K562 (cell line): ENCODE results near the gene ZNF649. TPM values are rescaled to one million over a fixed set of nuclear protein-coding genes. Genes with fewer than 3 reads are reported as not detected.

Experiments
- ATAC-seq: fragments of 200-7000 bp; cut with Tn5 transposase; 3 replicates; pipeline ENCODE4 v1.9.1; 2020; ENCODE audit warnings: moderate library complexity
- Bru-seq: library from RNA; stranded (reverse); fragments of 400-500 nt; gene quantifications from one replicate; lab custom pipeline; 2021; lab: Mats Ljungman, UMichigan
- BruChase-seq, 2 experiments: library from RNA; stranded (reverse); fragments of 400-500 nt; gene quantifications; one replicate each; lab custom pipeline; 2021; lab: Mats Ljungman, UMichigan
- BruUV-seq: library from RNA; stranded (reverse); fragments of 400-500 nt; replicated peaks from 2 replicates; lab custom pipeline; 2021; lab: Mats Ljungman, UMichigan
- CTCF ChIA-PET: fragments of 300-600 bp; formaldehyde crosslinking; extraction: SDS; loops from one replicate; lab custom pipeline; 2021; ENCODE audit warnings: low intra/inter-chr PET ratio; lab: Yijun Ruan, JAX
- POLR2A ChIA-PET: fragments of 300-600, 350-650 bp; sonication (Branson Sonifier 250); formaldehyde crosslinking; extraction: SDS; loops from one replicate; lab custom pipeline; 2021; ENCODE audit warnings: antibody characterized with exemption, inconsistent platforms; lab: Yijun Ruan, JAX
- DNase-seq, 4 experiments: peaks; one replicate each; pipeline versions ENCODE4 v3.0.0 to v3.0.0-alpha.2; 2011 to 2018; ENCODE audit warnings: low spot score in 3 of 4, mixed read lengths in 3 of 4; ENCODE audit errors: extremely low read depth in 1 of 4
- FAIRE-seq: peaks from 2 replicates; lab custom pipeline; 2011; peaks lifted over from hg19 to GRCh38; lab: Jason Lieb, UNC
- H2AFZ ChIP-seq: 2 replicates; pipeline ENCODE4 v1.6.0; 2011; ENCODE audit warnings: low read depth, low read length, control low read depth, inconsistent platforms
- H3K27ac ChIP-seq: fragments of 200-600 bp; 3 replicates; pipeline ENCODE4 v1.8.0; 2011; ENCODE audit warnings: low read depth, mild to moderate bottlenecking, control low read depth, inconsistent platforms, low read length, moderate library complexity, mixed read lengths; ENCODE audit errors: extremely low read depth
- H3K27me3 ChIP-seq, 2 experiments: fragments of 300-600 bp in 1 of 2; 2 replicates in 1 of 2; 3 replicates in 1 of 2; pipeline versions ENCODE4 v1.6.0 to v1.8.0; 2011; ENCODE audit warnings: inconsistent platforms in 2 of 2, low read length in 2 of 2, mild to moderate bottlenecking in 1 of 2, mixed read lengths in 1 of 2, moderate library complexity in 1 of 2; ENCODE audit not compliant: control insufficient read depth in 2 of 2, insufficient read depth in 2 of 2
- H3K36me3 ChIP-seq: fragments of 300-600 bp; 3 replicates; pipeline ENCODE4 v1.8.0; 2011; ENCODE audit warnings: mild to moderate bottlenecking, low read length, inconsistent platforms; ENCODE audit not compliant: control insufficient read depth, insufficient read depth
- H3K4me1 ChIP-seq, 2 experiments: fragments of 200-600 bp in 1 of 2; replicated peaks in 1 of 2; 2 replicates in 1 of 2; 3 replicates in 1 of 2; pipeline versions ENCODE4 v1.5.1 to v1.8.0; 2011; ENCODE audit warnings: inconsistent platforms in 2 of 2, low read length in 2 of 2, mild to moderate bottlenecking in 1 of 2, mixed read lengths in 1 of 2, moderate library complexity in 1 of 2; ENCODE audit not compliant: control insufficient read depth in 2 of 2, insufficient read depth in 2 of 2
- H3K4me2 ChIP-seq: 2 replicates; pipeline ENCODE4 v1.6.1; 2011; ENCODE audit warnings: low read length, control low read depth, inconsistent platforms, mixed read lengths; ENCODE audit not compliant: insufficient read depth
- H3K4me3 ChIP-seq: fragments of 200-600 bp; sonication (generic), shearing (Covaris generic); 2 replicates; pipeline ENCODE4 v1.5.1; 2016; ENCODE audit warnings: control low read depth, inconsistent platforms
- H3K79me2 ChIP-seq: fragments of 200-600 bp; 3 replicates; pipeline ENCODE4 v1.8.0; 2011; ENCODE audit warnings: low read length, inconsistent platforms; ENCODE audit not compliant: control insufficient read depth, insufficient read depth
- H3K9ac ChIP-seq, 2 experiments: 2 replicates each; pipeline versions ENCODE4 v1.6.0 to v1.6.1; 2011; ENCODE audit warnings: low read depth in 2 of 2, low read length in 2 of 2, control low read depth in 1 of 2, inconsistent platforms in 1 of 2, mild to moderate bottlenecking in 1 of 2, mixed read lengths in 1 of 2; ENCODE audit not compliant: insufficient read depth in 1 of 2
- H3K9me1 ChIP-seq: one replicate; pipeline ENCODE4 v1.6.0; 2011; ENCODE audit warnings: inconsistent platforms, mild to moderate bottlenecking, low read length, moderate library complexity; ENCODE audit not compliant: control insufficient read depth, insufficient read depth
- H3K9me3 ChIP-seq: replicated peaks from 2 replicates; pipeline ENCODE4 v1.5.1; 2011; ENCODE audit warnings: low read depth, low read length, inconsistent platforms; ENCODE audit not compliant: control insufficient read depth, insufficient read depth
- H4K20me1 ChIP-seq: replicated peaks from 2 replicates; pipeline ENCODE4 v1.6.1; 2011; ENCODE audit warnings: low read length, inconsistent platforms, mixed read lengths; ENCODE audit not compliant: control insufficient read depth, insufficient read depth
- ARID1B ChIP-seq: fragments of 450-650 bp; IDR thresholded peaks from 2 replicates; pipeline ENCODE4 v1.6.1; 2016; ENCODE audit warnings: antibody characterized with exemption, mild to moderate bottlenecking, inconsistent platforms
- CBFB ChIP-seq: sonication (generic); formaldehyde crosslinking; IDR thresholded peaks from 2 replicates; pipeline ENCODE4 v1.4.0; 2020; ENCODE audit warnings: mild to moderate bottlenecking, missing genetic modification reagents
- E2F5 ChIP-seq: sonication (generic); formaldehyde crosslinking; IDR thresholded peaks from 2 replicates; pipeline ENCODE4 v1.8.0; 2022; ENCODE audit warnings: mild to moderate bottlenecking, missing genetic modification reagents
- EP300 ChIP-seq: IDR thresholded peaks from 2 replicates; pipeline ENCODE4 v1.6.1; 2012; ENCODE audit warnings: low read length, improper control_type of control experiment
- ETV6 ChIP-seq, 3 experiments: fragments of 150-350 bp in 1 of 3; sonication (generic) in 1 of 3; formaldehyde crosslinking in 1 of 3; IDR thresholded peaks; 2 replicates each; pipeline versions ENCODE4 v1.6.1 to v1.8.0; 2014 to 2022; ENCODE audit warnings: borderline replicate concordance in 2 of 3, low read depth in 2 of 3, antibody characterized with exemption in 1 of 3, low read length in 1 of 3, mild to moderate bottlenecking in 1 of 3, missing genetic modification reagents in 1 of 3
- PTBP1 ChIP-seq: fragments of 200-400 bp; formaldehyde crosslinking; IDR thresholded peaks from 2 replicates; pipeline ENCODE4 v1.6.1; 2017; ENCODE audit warnings: low read depth, low read length
- SP1 ChIP-seq: sonication (generic); formaldehyde crosslinking; IDR thresholded peaks from 2 replicates; pipeline ENCODE4 v1.8.1; 2022; ENCODE audit warnings: mild to moderate bottlenecking, missing genetic modification reagents
- WGBS: fragments of 100-300 bp; shearing (Covaris generic); methylation state at CpG from one replicate; pipeline ENCODE4 v1.1.6; 2016; ENCODE audit warnings: low coverage, mixed read lengths; ENCODE audit not compliant: insufficient coverage; ENCODE audit errors: missing lambda C conversion rate; 5-methylcytosine and 5-hydroxymethylcytosine counted together
- in situ Hi-C: fragments of 300-500 bp; cut with MboI; formaldehyde crosslinking; loops from 4 replicates; pipeline ENCODE4 v1.15.0; 2018; ENCODE audit warnings: inconsistent platforms, mixed read lengths
- intact Hi-C: fragments of 100-400 bp; cut with micrococcal nuclease; formaldehyde crosslinking; loops from 2 replicates; pipeline ENCODE4 v1.14.2; 2022
- long read RNA-seq, 3 experiments: library from polyadenylated mRNA in 2 of 3; library from RNA in 1 of 3; unstranded in 2 of 3; stranded (forward) in 1 of 3; transcript quantifications; one replicate each; pipeline ENCODE4 v2.0.0, GENCODE V29; 2019 to 2022
- polyA minus RNA-seq, 3 experiments: library from RNA; depleted of rRNA, polyadenylated mRNA; stranded (reverse); fragments of >200 nt; gene quantifications; 2 replicates each; pipeline ENCODE4 v1.2.3, GENCODE V29; 2011
- polyA plus RNA-seq, 8 experiments: library from polyadenylated mRNA; depleted of rRNA in 4 of 8; stranded (reverse) in 5 of 8; unstranded in 3 of 8; fragments of >200 nt; fragmentation: Nextera tagmentation in 2 of 8; fragmentation: Illumina TruSeq in 1 of 8; extraction: Ambion mirVana in 2 of 8; extraction: Trizol in 1 of 8; gene quantifications; 2 replicates each; pipeline versions ENCODE4 v1.2.1 to v1.2.3, GENCODE V29; 2011 to 2014; ENCODE audit warnings: inconsistent platforms in 1 of 8, missing spikeins in 1 of 8
- total RNA-seq, 7 experiments: library from RNA; depleted of rRNA in 6 of 7; stranded (reverse); fragments of >200 nt in 6 of 7; fragmentation: Illumina TruSeq in 2 of 7; extraction: Trizol in 2 of 7; gene quantifications; 2 replicates each; pipeline versions ENCODE4 v1.2.1 to v1.2.3, GENCODE V29; 2011 to 2021; ENCODE audit warnings: low replicate concordance in 1 of 7
- TF ChIP-seq, protein P1 (sequence below): fragments of 450-650 bp; IDR thresholded peaks from 2 replicates; pipeline ENCODE4 v1.7.1; 2018; ENCODE audit warnings: mild to moderate bottlenecking, low read depth; ENCODE audit not compliant: partially characterized antibody
- TF ChIP-seq, protein P2 (sequence below): fragments of 250-450 bp; sonication (Bioruptor Pico); IDR thresholded peaks from 2 replicates; pipeline ENCODE4 v1.5.0; 2021

ZNF649 gene
- 43.6 and 88.5 TPM in 2 replicates for total RNA-seq (2011; cell fraction: chromatin; rRNA removed; ENCODE audit: low replicate concordance)
- 34.0 and 34.2 TPM in 2 replicates for total RNA-seq (2011; cell fraction: nucleolus; rRNA removed)
- 44.3 and 48.2 TPM in 2 replicates for total RNA-seq (2011; cell fraction: nucleoplasm; rRNA removed)
- 7.4 and 9.9 TPM in 2 replicates for total RNA-seq (2014; rRNA removed)
- 13.6 and 14.9 TPM in 2 replicates for total RNA-seq (2014; rRNA removed; fragmentation: Illumina TruSeq; extraction: Trizol)
- total RNA-seq (2015; rRNA removed; fragmentation: Illumina TruSeq; extraction: Trizol) = 10.2 and 10.6 TPM in 2 replicates
- 8.3 and 9.0 TPM in 2 replicates for total RNA-seq (2021)
- polyA plus RNA-seq (2011; rRNA removed) = 6.8 and 8.4 TPM in 2 replicates
- polyA plus RNA-seq (2011; cell fraction: cytosol; rRNA removed) = 1.5 and 2.1 TPM in 2 replicates
- polyA plus RNA-seq (2011; cell fraction: nucleus; rRNA removed) = 17.2 and 17.4 TPM in 2 replicates
- polyA plus RNA-seq (2012) = 4.4 and 5.4 TPM in 2 replicates
- polyA plus RNA-seq (2014; fragmentation: Illumina TruSeq; extraction: Trizol) = 5.9 and 6.7 TPM in 2 replicates
- polyA plus RNA-seq (2014; fragmentation: Nextera tagmentation; extraction: Ambion mirVana) = 1 to 10 TPM; 1.4 to 2.7 TPM
- 5.0 and 7.3 TPM in 2 replicates for polyA plus RNA-seq (2014; rRNA removed)
- polyA minus RNA-seq (2011; rRNA and poly(A)+ RNA removed) = 32.3 and 32.7 TPM in 2 replicates
- 2.6 and 5.1 TPM in 2 replicates for polyA minus RNA-seq (2011; cell fraction: cytosol; rRNA and poly(A)+ RNA removed)
- polyA minus RNA-seq (2011; cell fraction: nucleus; rRNA and poly(A)+ RNA removed) = 25.4 and 38.3 TPM in 2 replicates
- Bru-seq, nascent RNA = percentile 85 among the genes with signal in this experiment
- percentile 79 among the genes with signal in this experiment for BruChase-seq, experiment 1, labeled RNA remaining after a 2-hour chase
- percentile 77 among the genes with signal in this experiment for BruChase-seq, experiment 2, labeled RNA remaining after a 6-hour chase
- long read RNA-seq, experiment 1, transcript ZNF649-201 (5 exons, 3,197 nt) = major isoform, 9 of 14 reads
- long read RNA-seq, experiment 1, partial matches to known transcripts = 0 of 14 reads
- long read RNA-seq, experiment 1, other reads (novel, unspliced or antisense) = 5 of 14 reads
- long read RNA-seq, experiment 2, partial matches to known transcripts = 0 of 1 reads
- long read RNA-seq, experiment 2, other reads (novel, unspliced or antisense) = 1 of 1 reads
- long read RNA-seq, experiment 3, partial matches to known transcripts = 1 of 3 reads
- long read RNA-seq, experiment 3, other reads (novel, unspliced or antisense) = 0 of 3 reads

GRCh38 chr19:51904331-51905165, at the start of gene ZNF649:
Gene ZNF649, minus strand, starts transcription at chr19:51905017. Its CDS starts 4,910 bp downstream, at chr19:51900107.
- Histone ChIP-seq H3K79me2 (peaks cover 43% of the 10 kb centered on the region), H3K4me1 (peaks cover 4 to 5% of the 10 kb centered on the region in 2 experiments; a peak in 4 of 5 replicates), H3K27ac (peak within 1 kb of the TSS; percentile 79), H3K9ac (peak within 1 kb of the TSS; percentile 85 to 93), H2AFZ (peak within 1 kb of the TSS; percentile 85), H3K36me3 (peaks cover 24% of the 10 kb centered on the region), H3K9me1 (no peaks in the 10 kb centered on the region), H3K4me3 (peak within 1 kb of the TSS; percentile 62), H3K9me3 (peaks cover 18% of the 10 kb centered on the region), H3K27me3 (no peaks in the 10 kb centered on the region), H4K20me1 (no peaks in the 10 kb centered on the region), H3K4me2 (peak within 1 kb of the TSS; percentile 84)
- DNase-seq (peak; percentile 89 to 92 (median 89)), FAIRE-seq (peak; percentile 98), ATAC-seq (peak; percentile 100)
- POLR2A ChIA-PET = interaction anchor here (0.5 kb wide), 1 partner anchor 9 kb away, joined by 3 read pairs; no protein-coding TSS in a partner anchor
- in situ Hi-C loops = no loop called here
- no TSS peak for BruUV-seq
- WGBS = 3% methylated on average over 43 of the region's 43 CpGs
- CTCF ChIA-PET = no interaction called here
- intact Hi-C loops = no loop called here
- TF ChIP-seq ARID1B = peak; percentile 54
- TF ChIP-seq, protein P1, sequence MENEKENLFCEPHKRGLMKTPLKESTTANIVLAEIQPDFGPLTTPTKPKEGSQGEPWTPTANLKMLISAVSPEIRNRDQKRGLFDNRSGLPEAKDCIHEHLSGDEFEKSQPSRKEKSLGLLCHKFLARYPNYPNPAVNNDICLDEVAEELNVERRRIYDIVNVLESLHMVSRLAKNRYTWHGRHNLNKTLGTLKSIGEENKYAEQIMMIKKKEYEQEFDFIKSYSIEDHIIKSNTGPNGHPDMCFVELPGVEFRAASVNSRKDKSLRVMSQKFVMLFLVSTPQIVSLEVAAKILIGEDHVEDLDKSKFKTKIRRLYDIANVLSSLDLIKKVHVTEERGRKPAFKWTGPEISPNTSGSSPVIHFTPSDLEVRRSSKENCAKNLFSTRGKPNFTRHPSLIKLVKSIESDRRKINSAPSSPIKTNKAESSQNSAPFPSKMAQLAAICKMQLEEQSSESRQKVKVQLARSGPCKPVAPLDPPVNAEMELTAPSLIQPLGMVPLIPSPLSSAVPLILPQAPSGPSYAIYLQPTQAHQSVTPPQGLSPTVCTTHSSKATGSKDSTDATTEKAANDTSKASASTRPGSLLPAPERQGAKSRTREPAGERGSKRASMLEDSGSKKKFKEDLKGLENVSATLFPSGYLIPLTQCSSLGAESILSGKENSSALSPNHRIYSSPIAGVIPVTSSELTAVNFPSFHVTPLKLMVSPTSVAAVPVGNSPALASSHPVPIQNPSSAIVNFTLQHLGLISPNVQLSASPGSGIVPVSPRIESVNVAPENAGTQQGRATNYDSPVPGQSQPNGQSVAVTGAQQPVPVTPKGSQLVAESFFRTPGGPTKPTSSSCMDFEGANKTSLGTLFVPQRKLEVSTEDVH = peak; percentile 19
- TF ChIP-seq PTBP1 = no peak
- TF ChIP-seq SP1 (CRISPR knock-in tag) = no peak
- TF ChIP-seq ETV6 (IDR thresholded peaks at IDR 0.05; ENCODE audit: borderline replicate concordance in 1 of 2, low read depth in 2 of 2, low read length in 1 of 2) = no peak
- TF ChIP-seq ETV6 (CRISPR knock-in tag; IDR thresholded peaks at IDR 0.05; ENCODE audit: borderline replicate concordance) = no peak
- TF ChIP-seq EP300 = no peak
- TF ChIP-seq, protein P2, sequence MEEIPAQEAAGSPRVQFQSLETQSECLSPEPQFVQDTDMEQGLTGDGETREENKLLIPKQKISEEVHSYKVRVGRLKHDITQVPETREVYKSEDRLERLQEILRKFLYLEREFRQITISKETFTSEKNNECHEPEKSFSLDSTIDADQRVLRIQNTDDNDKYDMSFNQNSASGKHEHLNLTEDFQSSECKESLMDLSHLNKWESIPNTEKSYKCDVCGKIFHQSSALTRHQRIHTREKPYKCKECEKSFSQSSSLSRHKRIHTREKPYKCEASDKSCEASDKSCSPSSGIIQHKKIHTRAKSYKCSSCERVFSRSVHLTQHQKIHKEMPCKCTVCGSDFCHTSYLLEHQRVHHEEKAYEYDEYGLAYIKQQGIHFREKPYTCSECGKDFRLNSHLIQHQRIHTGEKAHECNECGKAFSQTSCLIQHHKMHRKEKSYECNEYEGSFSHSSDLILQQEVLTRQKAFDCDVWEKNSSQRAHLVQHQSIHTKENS (CRISPR knock-in tag) = no peak
- TF ChIP-seq CBFB (CRISPR knock-in tag) = 0 out of 2 replicates have a peak, but pooled peaks have one; percentile 27
- no peak for TF ChIP-seq E2F5 (CRISPR knock-in tag)
